Ovary (tissue), 9 donors: Measurements from ENCODE around the gene CDK18. TPM values are rescaled to one million over a fixed set of nuclear protein-coding genes. Genes with fewer than 3 reads are reported as not detected.

ENCODE experiments used
- DNase-seq, 5 donors: peaks; one replicate each; pipeline ENCODE4 v3.0.0-alpha.2; 2019 to 2020
- H3K27ac ChIP-seq, 2 donors: fragments of 200-600 bp; one replicate each; pipeline versions ENCODE4 v1.5.1 to v1.8.0; 2019 to 2022
- H3K27me3 ChIP-seq: fragments of 200-600 bp; one replicate; pipeline ENCODE4 v1.8.0; 2022
- H3K36me3 ChIP-seq: fragments of 200-600 bp; sonication (generic); one replicate; pipeline ENCODE4 v1.5.1; 2019
- H3K4me1 ChIP-seq: one replicate; pipeline ENCODE4 v1.8.1; 2013; ENCODE audit warnings: mild to moderate bottlenecking, moderate library complexity; ENCODE audit not compliant: insufficient read depth
- H3K4me3 ChIP-seq: fragments of 200-600 bp; sonication (generic); one replicate; pipeline ENCODE4 v1.5.1; 2017
- H3K9me3 ChIP-seq, 2 donors: fragments of 200-600 bp in 1 of 2; sonication (generic) in 1 of 2; one replicate each; pipeline versions ENCODE4 v1.5.1 to v1.8.1; 2013 to 2019; ENCODE audit warnings: mild to moderate bottlenecking in 1 of 2, moderate library complexity in 1 of 2
- EP300 ChIP-seq: sonication (generic); formaldehyde crosslinking; IDR thresholded peaks from one replicate; pipeline ENCODE4 v1.6.1; 2017; ENCODE audit warnings: antibody characterized with exemption
- POLR2A ChIP-seq: fragments of 450-650 bp; IDR thresholded peaks from one replicate; pipeline ENCODE4 v1.6.1; 2017; ENCODE audit warnings: antibody characterized with exemption, mild to moderate bottlenecking, moderate library complexity
- WGBS, 3 donors: extraction: QIAGEN DNeasy Blood & Tissue Kit in 1 of 3; methylation state at CpG; one replicate each; pipeline versions ENCODE4 v1.1.5 to v1.1.7; 2013 to 2017; 5-methylcytosine and 5-hydroxymethylcytosine counted together
- intact Hi-C, 4 donors: fragments of 100-400 bp; cut with DNase I; formaldehyde crosslinking; loops; one replicate each; pipeline versions ENCODE4 v1.11.0 to v1.15.1; 2022 to 2023
- polyA plus RNA-seq, 2 donors: library from polyadenylated mRNA; stranded (reverse); fragments of 200-250 nt in 1 of 2; fragments of 350-450 nt in 1 of 2; fragmentation: Illumina TruSeq in 1 of 2; extraction: RNeasy Lipid Tissue Mini Kit (QIAGEN cat#74804) in 1 of 2; gene quantifications; one replicate each; pipeline ENCODE4 v1.2.3, GENCODE V29; 2013 to 2014
- total RNA-seq, 7 donors: library from RNA; depleted of rRNA in 2 of 7; stranded (reverse); fragments of >200 nt in 2 of 7; fragmentation: NEBNext Ultra II Directional in 3 of 7; extraction: Animal tissue kit (Norgen Biotek cat#: 25700) in 3 of 7; gene quantifications; one replicate each; pipeline versions ENCODE4 v1.1.0 to v1.2.4, GENCODE V29; 2016 to 2023
- TF ChIP-seq, protein P1 (sequence below), 3 donors: fragments of 450-650 bp in 2 of 3; fragments of 200-600 bp in 1 of 3; IDR thresholded peaks; one replicate each; pipeline versions ENCODE4 v1.5.1 to v1.8.0; 2016 to 2022; ENCODE audit warnings: antibody characterized with exemption in 3 of 3, mild to moderate bottlenecking in 1 of 3
- donor health status: DM: no; HTN: no; CAD: no; lungs with moderate emphysema.
- donor health status: DM: no; HTN: no; CAD: no.
- donor health status: Bipolar disorder and iron deficiency.
- donor health status: DM: yes; HTN: yes; CAD: no.
- donor health status: DM: no; HTN: no; CAD: no.
- donor health status: DM: yes; HTN: yes; CAD: no.

Gene CDK18
- total and polyA plus RNA-seq, 9 donors: 6.3 to 31.5 (median 18.8) TPM

DNA sequence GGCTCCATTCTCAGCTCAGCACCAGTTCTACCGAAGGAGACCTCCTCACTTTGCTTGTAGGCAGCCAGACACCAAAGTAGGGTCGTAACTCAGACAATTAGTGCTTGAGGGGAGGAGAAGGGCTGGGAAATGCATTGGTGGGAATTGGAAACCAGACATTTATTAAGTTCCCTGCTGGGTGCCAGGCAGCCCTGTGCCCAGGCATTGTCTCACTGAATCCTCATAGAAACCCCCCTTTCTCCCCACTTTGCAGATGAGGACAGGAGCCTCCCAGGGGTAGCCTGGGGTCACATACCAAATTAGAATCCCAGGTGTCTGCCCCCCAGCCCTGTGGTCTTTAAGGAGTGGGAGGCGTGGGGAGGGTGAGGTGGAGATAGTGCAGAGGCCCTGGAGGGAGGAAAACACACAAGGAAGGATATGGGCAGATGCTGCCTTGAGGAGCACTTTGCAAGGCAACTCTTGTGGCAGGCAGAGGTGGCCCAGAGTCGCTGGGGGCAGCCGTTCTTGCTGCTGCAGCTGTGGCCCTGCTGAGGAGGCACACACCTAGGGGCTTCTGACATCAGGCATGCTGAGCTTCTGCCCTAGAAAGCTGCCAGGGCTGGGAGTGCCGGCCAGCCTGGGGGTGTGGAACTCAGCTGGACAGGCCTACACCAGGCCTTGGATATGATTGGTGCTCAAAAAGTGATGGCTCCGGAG is 29.4 kb downstream of the CDK18 start:
- H3K9me3 ChIP-seq: no peaks in the 10 kb centered on the region
- no peak overlapping the region for H3K4me3 ChIP-seq
- H3K27ac ChIP-seq: no peak overlapping the region
- WGBS, 3 donors: 65 to 69% (median 69%) methylated on average over 7 of the region's 7 CpGs
- H3K27me3 ChIP-seq: no peaks in the 10 kb centered on the region
- H3K4me1 ChIP-seq: no peaks in the 10 kb centered on the region
- DNase-seq: peak in 1 of 5 donors; percentile 15
- intact Hi-C loops: loop anchor here in 1 of 4 donors (10.0 kb wide), 1 partner anchor 51 kb away; no protein-coding TSS in a partner anchor
- TF ChIP-seq POLR2A (no peak), EP300 (no peak)
- TF ChIP-seq, protein P1, sequence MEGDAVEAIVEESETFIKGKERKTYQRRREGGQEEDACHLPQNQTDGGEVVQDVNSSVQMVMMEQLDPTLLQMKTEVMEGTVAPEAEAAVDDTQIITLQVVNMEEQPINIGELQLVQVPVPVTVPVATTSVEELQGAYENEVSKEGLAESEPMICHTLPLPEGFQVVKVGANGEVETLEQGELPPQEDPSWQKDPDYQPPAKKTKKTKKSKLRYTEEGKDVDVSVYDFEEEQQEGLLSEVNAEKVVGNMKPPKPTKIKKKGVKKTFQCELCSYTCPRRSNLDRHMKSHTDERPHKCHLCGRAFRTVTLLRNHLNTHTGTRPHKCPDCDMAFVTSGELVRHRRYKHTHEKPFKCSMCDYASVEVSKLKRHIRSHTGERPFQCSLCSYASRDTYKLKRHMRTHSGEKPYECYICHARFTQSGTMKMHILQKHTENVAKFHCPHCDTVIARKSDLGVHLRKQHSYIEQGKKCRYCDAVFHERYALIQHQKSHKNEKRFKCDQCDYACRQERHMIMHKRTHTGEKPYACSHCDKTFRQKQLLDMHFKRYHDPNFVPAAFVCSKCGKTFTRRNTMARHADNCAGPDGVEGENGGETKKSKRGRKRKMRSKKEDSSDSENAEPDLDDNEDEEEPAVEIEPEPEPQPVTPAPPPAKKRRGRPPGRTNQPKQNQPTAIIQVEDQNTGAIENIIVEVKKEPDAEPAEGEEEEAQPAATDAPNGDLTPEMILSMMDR (IDR thresholded peaks at IDR 0.05): no peak
- no peaks in the 10 kb centered on the region for H3K36me3 ChIP-seq

DNA sequence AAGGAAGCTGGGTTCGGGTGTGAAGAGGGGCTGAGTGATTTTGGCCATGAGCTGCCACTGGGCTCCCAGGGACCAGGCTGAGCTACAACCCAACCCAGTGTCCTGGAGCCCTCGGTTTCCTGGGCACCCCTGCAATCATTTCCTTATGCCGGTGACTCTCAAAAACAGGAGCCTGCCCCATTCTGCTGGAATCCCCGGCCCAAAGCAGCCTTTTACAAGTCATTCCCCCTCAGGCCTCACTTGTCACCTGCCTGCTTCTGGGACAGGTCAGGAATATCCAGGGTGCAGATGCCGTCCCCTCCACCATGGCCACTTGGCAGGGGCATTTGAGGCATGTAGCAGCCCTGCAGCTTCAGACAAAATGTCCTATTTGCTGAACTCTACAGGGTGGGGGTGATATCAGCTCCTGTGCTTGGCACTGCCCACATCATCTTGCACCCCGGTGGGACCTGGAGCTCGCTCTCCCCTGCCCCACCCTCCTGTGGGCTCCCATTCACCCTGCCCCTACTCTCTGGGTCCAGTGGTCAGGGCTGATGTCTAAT is 30.0 kb downstream of the CDK18 start:
- WGBS, 3 donors: 83 to 89% (median 87%) methylated on average over 7 of the region's 7 CpGs

DNA sequence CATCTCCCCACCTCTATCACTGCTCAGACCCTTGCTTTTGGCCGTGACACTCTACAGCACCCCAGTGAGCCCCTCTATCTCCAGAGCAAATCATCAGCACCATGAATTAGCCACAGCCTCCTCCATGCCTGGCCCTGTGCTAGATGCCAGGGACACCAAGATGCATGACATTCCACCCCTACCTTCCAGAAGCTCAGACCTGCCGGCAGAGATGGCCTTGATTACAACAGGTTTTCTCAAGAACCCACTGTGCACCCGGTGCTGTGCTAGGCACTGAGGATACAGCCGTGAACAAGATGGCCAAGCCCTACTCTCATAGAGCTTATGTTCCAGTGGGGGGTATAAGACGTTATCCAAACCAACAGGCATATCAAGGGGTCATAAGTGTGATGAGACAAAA is 30.6 kb downstream of the CDK18 start:
- intact Hi-C loops: loop anchor here in 1 of 4 donors (10.0 kb wide), 1 partner anchor 50 kb away; no protein-coding TSS in a partner anchor
- no peaks in the 10 kb centered on the region for H3K27me3 ChIP-seq
- H3K4me3 ChIP-seq: no peak overlapping the region
- no peak for DNase-seq
- H3K27ac ChIP-seq: no peak overlapping the region
- H3K36me3 ChIP-seq: no peaks in the 10 kb centered on the region
- TF ChIP-seq EP300 (no peak), POLR2A (no peak)
- TF ChIP-seq, protein P1 (IDR thresholded peaks at IDR 0.05): no peak
- H3K9me3 ChIP-seq: no peaks in the 10 kb centered on the region
- 68 to 76% (median 69%) methylated on average over 5 of the region's 5 CpGs for WGBS, 3 donors
- H3K4me1 ChIP-seq: no peaks in the 10 kb centered on the region

More for the DNA sequence above, 30.0 kb downstream of the CDK18 start:
- TF ChIP-seq, protein P1 (IDR thresholded peaks at IDR 0.05): no peak
- TF ChIP-seq POLR2A (no peak), EP300 (no peak)
- H3K4me3 ChIP-seq: no peak overlapping the region
- H3K27me3 ChIP-seq: no peaks in the 10 kb centered on the region
- peak in 1 of 5 donors; percentile 13 for DNase-seq
- no peaks in the 10 kb centered on the region for H3K4me1 ChIP-seq
- intact Hi-C loops: loop anchor here in 1 of 4 donors (10.0 kb wide), 1 partner anchor 50 kb away; no protein-coding TSS in a partner anchor
- H3K36me3 ChIP-seq: no peaks in the 10 kb centered on the region
- no peaks in the 10 kb centered on the region for H3K9me3 ChIP-seq
- H3K27ac ChIP-seq: no peak overlapping the region

DNA sequence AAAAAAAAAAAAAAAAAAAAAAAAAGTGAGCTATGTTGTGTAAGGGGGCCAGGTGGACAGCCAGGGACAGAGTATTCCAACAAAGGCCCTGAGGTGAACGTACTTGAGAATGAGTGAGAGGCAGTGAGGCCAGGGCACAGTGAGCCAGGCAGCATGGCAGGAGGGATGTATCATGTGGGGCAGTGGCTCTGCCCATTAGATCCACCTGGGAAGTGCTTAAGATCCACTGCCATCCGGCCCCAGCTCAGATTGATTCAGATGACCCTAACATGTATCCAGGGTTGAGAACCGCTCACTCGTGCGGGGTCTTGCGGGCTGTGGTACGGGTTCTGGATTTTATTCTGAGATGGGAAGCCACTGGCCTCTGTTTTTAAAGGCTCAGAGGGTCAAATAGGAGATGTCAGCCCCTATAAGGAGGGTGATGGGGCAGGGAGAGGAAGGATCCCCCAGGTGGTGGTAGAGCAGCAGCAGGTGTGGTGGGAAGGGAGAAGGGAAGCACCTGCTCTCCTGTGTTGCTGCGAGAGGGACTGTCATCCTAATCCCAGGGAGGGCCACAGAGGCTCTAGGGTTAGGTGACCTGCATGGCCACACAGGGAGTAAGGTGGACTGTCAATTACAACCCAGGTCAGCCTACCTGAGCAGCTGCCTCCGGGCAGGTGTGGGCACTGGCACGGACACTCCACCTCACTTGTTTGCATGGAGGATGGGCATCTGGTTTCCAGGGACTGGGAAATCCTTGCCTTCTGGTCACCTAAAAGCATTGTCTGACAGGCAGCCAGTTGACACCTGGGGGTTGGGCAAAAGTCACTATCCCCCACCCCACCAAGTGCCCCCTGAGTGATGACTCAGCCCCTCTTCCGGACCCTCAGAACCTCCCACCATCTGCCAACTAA is 31.6 kb downstream of the CDK18 start:
- TF ChIP-seq EP300 (no peak), POLR2A (no peak)
- TF ChIP-seq, protein P1 (IDR thresholded peaks at IDR 0.05): no peak
- 75 to 79% (median 75%) methylated on average over 10 to 11 of the region's 11 CpGs for WGBS, 3 donors

More for the DNA sequence above, 31.6 kb downstream of the CDK18 start:
- no peaks in the 10 kb centered on the region for H3K36me3 ChIP-seq
- no peak overlapping the region for H3K27ac ChIP-seq
- no peaks in the 10 kb centered on the region for H3K4me1 ChIP-seq
- peak in 1 of 5 donors; percentile 9 for DNase-seq
- no peaks in the 10 kb centered on the region for H3K27me3 ChIP-seq
- H3K4me3 ChIP-seq: no peak overlapping the region
- intact Hi-C loops: loop anchor here in 1 of 4 donors (10.0 kb wide), 1 partner anchor 49 kb away; no protein-coding TSS in a partner anchor
- H3K9me3 ChIP-seq: no peaks in the 10 kb centered on the region
